NCI-H187 (cell line): ENCODE measurements around the gene COMTD1.
"Not testable (repeated sequence)": the region's sequence is repeated elsewhere in the genome, so short reads cannot be mapped to it uniquely, and the experiment has no call there.

ENCODE experiments used
- DNase-seq, 2 experiments: peaks; one replicate each; lab custom pipeline; 2025; lab: John Stamatoyannopoulos, UW

The COMTD1 gene

GRCh38 chr10:75195035-75195763 is 40.6 kb downstream of the COMTD1 start:
- no peak for DNase-seq

DNA sequence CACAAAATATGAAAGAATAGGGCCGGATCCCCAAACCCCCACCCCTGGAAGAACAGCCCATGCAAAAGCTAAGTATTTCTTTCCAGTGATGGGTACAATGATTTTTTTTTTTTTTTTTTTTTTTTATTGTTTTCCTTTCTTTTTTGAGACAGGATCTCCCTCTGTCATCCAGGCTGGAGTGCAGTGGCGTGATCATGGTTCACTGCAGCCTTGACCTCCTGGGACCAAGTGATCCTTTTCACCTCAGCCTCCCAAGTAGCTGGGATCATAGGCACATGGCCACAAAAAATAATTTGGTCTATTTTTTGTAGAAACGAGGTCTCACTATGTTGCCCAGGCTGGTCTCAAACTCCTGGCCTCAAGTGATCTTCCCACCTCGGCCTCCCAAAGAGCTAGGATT is 41.1 kb downstream of the COMTD1 start:
- not testable (repeated sequence) for DNase-seq

- no peak for DNase-seq
Measured at GRCh38 chr10:75191821-75192568, 43.8 kb downstream of the COMTD1 start.

- DNase-seq, result no peak
Measured at GRCh38 chr10:75189266-75190096, 46.3 kb downstream of the COMTD1 start.

- not testable (repeated sequence) for DNase-seq
Measured at GRCh38 chr10:75188522-75188921, 47.2 kb downstream of the COMTD1 start.

DNA sequence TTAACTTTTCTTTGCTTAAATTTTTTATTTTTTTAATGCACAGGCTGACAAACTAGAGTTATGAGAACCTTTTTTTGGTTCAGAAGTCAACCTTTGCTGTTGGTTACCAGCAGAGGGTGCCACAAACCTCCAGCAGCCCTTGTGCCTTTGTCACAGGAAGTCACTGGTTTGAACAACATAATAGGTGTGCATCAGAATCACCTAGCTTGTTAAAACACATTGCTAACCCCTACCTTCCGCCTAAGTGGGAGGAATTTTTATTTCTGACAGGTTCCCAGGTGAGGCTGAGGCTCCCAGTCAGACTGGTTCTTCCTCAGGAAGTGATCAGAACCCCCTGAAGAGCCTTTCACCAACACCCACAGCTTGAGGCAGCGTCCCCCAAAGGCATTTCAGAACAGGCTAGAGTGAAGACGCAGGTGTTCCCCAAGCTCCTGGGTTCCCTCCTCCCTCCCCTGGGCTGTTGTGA is 47.8 kb downstream of the COMTD1 start:
- no peak for DNase-seq

- no peak for DNase-seq
Measured at GRCh38 chr10:75186310-75186709, 49.4 kb downstream of the COMTD1 start.
